ENCODE measurements around the gene ATP6V0E1. TPM values are rescaled to one million over a fixed set of nuclear protein-coding genes. Genes with fewer than 3 reads are reported as not detected.

The ATP6V0E1 gene
- total RNA-seq, 1 experiment from 2014 or later, result 84.6 TPM

GRCh38 chr5:173011566-173011965, 28.0 kb downstream of the ATP6V0E1 start:
- H3K79me2 ChIP-seq (ENCODE audit: insufficient read depth, low read length), result peaks cover 73% of the 10 kb centered on the region
- no peak for DNase-seq (ENCODE audit: low read depth, low spot score)
- no peaks in the 10 kb centered on the region for H3K36me3 ChIP-seq (ENCODE audit: control insufficient read depth in 1 of 2, insufficient read depth in 2 of 2, low read length in 2 of 2)
- no TSS peak for BruUV-seq (replicated peaks)
- no peak overlapping the region for H3K27ac ChIP-seq (ENCODE audit: low read depth, low read length)
- ChIA-PET CTCF (no interaction called here), RAD21 (ENCODE audit: low non-redundant PET in 1 of 2, low total read pairs in 2 of 2, uncharacterized antibody in 2 of 2, unreplicated experiment in 2 of 2) (no interaction called here), POLR2A (no interaction called here)
- no peaks in the 10 kb centered on the region for H4K20me1 ChIP-seq (ENCODE audit: insufficient read depth)
- intact Hi-C loops (cut with micrococcal nuclease), result no loop called here
- peaks cover 41 to 49% of the 10 kb centered on the region in 2 experiments for H3K4me1 ChIP-seq (ENCODE audit: control insufficient read depth in 1 of 2, insufficient read depth in 2 of 2, low read length in 2 of 2)
- H3K9ac ChIP-seq (ENCODE audit: low read length), result no peak overlapping the region
- H3K4me3 ChIP-seq (replicated peaks in 1 of 2; ENCODE audit: low read depth in 1 of 2, low read length in 2 of 2), result no peak overlapping the region
- TF ChIP-seq, protein P1, sequence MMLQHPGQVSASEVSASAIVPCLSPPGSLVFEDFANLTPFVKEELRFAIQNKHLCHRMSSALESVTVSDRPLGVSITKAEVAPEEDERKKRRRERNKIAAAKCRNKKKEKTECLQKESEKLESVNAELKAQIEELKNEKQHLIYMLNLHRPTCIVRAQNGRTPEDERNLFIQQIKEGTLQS (IDR thresholded peaks at IDR 0.05), result no peak
- TF ChIP-seq EZH2 (IDR thresholded peaks at IDR 0.05) (no peak), ZBTB33 (IDR thresholded peaks at IDR 0.05; ENCODE audit: extremely low read depth, insufficient replicate concordance, low read length) (no peak), SIN3A (IDR thresholded peaks at IDR 0.05; ENCODE audit: low read depth) (no peak), RAD21 (IDR thresholded peaks at IDR 0.05; ENCODE audit: low read depth) (no peak), EZH2phosphoT487 (IDR thresholded peaks at IDR 0.05; ENCODE audit: borderline replicate concordance) (no peak), SRF (IDR thresholded peaks at IDR 0.05; ENCODE audit: low read depth) (no peak), ELF1 (IDR thresholded peaks at IDR 0.05; ENCODE audit: borderline replicate concordance, low read depth) (no peak), FOSL1 (IDR thresholded peaks at IDR 0.05; ENCODE audit: low read depth) (no peak), REST (IDR thresholded peaks at IDR 0.05; ENCODE audit: low read depth) (no peak), YY1 (IDR thresholded peaks at IDR 0.05; ENCODE audit: extremely low read depth, insufficient replicate concordance, low read depth, low read length) (no peak), JUND (IDR thresholded peaks at IDR 0.05) (no peak), ZFX (IDR thresholded peaks at IDR 0.05) (no peak), TCF7L2 (IDR thresholded peaks at IDR 0.05; ENCODE audit: borderline replicate concordance, extremely low read depth, insufficient read depth, insufficient read length) (no peak), CBX3 (IDR thresholded peaks at IDR 0.05; ENCODE audit: low read depth) (no peak), POLR2AphosphoS5 (IDR thresholded peaks at IDR 0.05; ENCODE audit: low read depth, low read length) (no peak), ZNF274 (IDR thresholded peaks at IDR 0.05; ENCODE audit: low read depth, low read length) (no peak)
- TF ChIP-seq, protein P2, sequence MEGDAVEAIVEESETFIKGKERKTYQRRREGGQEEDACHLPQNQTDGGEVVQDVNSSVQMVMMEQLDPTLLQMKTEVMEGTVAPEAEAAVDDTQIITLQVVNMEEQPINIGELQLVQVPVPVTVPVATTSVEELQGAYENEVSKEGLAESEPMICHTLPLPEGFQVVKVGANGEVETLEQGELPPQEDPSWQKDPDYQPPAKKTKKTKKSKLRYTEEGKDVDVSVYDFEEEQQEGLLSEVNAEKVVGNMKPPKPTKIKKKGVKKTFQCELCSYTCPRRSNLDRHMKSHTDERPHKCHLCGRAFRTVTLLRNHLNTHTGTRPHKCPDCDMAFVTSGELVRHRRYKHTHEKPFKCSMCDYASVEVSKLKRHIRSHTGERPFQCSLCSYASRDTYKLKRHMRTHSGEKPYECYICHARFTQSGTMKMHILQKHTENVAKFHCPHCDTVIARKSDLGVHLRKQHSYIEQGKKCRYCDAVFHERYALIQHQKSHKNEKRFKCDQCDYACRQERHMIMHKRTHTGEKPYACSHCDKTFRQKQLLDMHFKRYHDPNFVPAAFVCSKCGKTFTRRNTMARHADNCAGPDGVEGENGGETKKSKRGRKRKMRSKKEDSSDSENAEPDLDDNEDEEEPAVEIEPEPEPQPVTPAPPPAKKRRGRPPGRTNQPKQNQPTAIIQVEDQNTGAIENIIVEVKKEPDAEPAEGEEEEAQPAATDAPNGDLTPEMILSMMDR (IDR thresholded peaks at IDR 0.05 in 2 of 3, conservative IDR thresholded peaks at IDR 0.05 in 1 of 3; ENCODE audit: borderline replicate concordance in 1 of 3, insufficient read depth in 1 of 3, low read depth in 2 of 3, low read length in 2 of 3), result no peak
- TF ChIP-seq, protein P3, sequence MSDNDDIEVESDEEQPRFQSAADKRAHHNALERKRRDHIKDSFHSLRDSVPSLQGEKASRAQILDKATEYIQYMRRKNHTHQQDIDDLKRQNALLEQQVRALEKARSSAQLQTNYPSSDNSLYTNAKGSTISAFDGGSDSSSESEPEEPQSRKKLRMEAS (IDR thresholded peaks at IDR 0.05), result no peak
- no peaks in the 10 kb centered on the region for H3K9me2 ChIP-seq (ENCODE audit: insufficient read depth)
- no peaks in the 10 kb centered on the region for H3K9me3 ChIP-seq (ENCODE audit: control insufficient read depth in 1 of 2, insufficient read depth in 1 of 2, low read depth in 1 of 2, low read length in 2 of 2)
- no peak overlapping the region for H2AFZ ChIP-seq (ENCODE audit: low read depth, low read length, poor library complexity, severe bottlenecking)
- no peaks in the 10 kb centered on the region for H3K27me3 ChIP-seq (ENCODE audit: insufficient read depth, low read length)
- no peak for ATAC-seq
- H3K4me2 ChIP-seq (ENCODE audit: low read length), result no peak overlapping the region

Measured in HCT116 (cell line).